Cardiac muscle cell (in vitro differentiated cells and primary cell): ENCODE data around the gene KRTAP12-3. TPM values are rescaled to one million over a fixed set of nuclear protein-coding genes. Genes with fewer than 3 reads are reported as not detected.
"Not testable (repeated sequence)": the region's sequence is repeated elsewhere in the genome, so short reads cannot be mapped to it uniquely, and the experiment has no call there.

ENCODE experiments used
- DNase-seq, 2 donors: peaks; one replicate each; pipeline versions ENCODE4 v3.0.0 to v3.0.0-alpha.2; 2010 to 2017; ENCODE audit warnings: low read depth in 1 of 2, low spot score in 1 of 2
- H3K27ac ChIP-seq: fragments of 200-600 bp; sonication (generic); 2 replicates; pipeline ENCODE4 v1.5.1; 2016
- H3K27me3 ChIP-seq: fragments of 200-600 bp; sonication (generic); 2 replicates; pipeline ENCODE4 v1.6.0; 2016; ENCODE audit warnings: control low read depth
- H3K36me3 ChIP-seq: fragments of 200-600 bp; sonication (generic); 2 replicates; pipeline ENCODE4 v1.5.1; 2016; ENCODE audit warnings: control low read depth
- H3K4me1 ChIP-seq: fragments of 200-600 bp; sonication (generic); 2 replicates; pipeline ENCODE4 v1.8.1; 2017; ENCODE audit warnings: low read depth, mild to moderate bottlenecking, mixed run types
- H3K4me3 ChIP-seq: fragments of 200-600 bp; sonication (generic); 2 replicates; pipeline ENCODE4 v1.5.1; 2016; ENCODE audit warnings: mild to moderate bottlenecking
- H3K9me3 ChIP-seq: fragments of 200-600 bp; sonication (generic); 2 replicates; pipeline ENCODE4 v1.5.1; 2017; ENCODE audit warnings: low read depth, mild to moderate bottlenecking, control low read depth
- polyA plus RNA-seq: library from polyadenylated mRNA; unstranded; fragments of >200 nt; fragmentation: Nextera tagmentation; extraction: Ambion mirVana; gene quantifications from 2 replicates; pipeline ENCODE4 v1.2.1, GENCODE V29; 2016
- total RNA-seq: library from RNA; depleted of rRNA; stranded (reverse); fragments of >200 nt; gene quantifications from 2 replicates; pipeline ENCODE4 v1.2.3, GENCODE V29; 2016
- TF ChIP-seq, protein P1 (sequence below): IDR thresholded peaks from 2 replicates; pipeline ENCODE4 v1.5.1; 2012; ENCODE audit warnings: low read depth, mild to moderate bottlenecking, low read length

The KRTAP12-3 gene
- total and polyA plus RNA-seq, 2 experiments from 2014 or later = not detected

DNA sequence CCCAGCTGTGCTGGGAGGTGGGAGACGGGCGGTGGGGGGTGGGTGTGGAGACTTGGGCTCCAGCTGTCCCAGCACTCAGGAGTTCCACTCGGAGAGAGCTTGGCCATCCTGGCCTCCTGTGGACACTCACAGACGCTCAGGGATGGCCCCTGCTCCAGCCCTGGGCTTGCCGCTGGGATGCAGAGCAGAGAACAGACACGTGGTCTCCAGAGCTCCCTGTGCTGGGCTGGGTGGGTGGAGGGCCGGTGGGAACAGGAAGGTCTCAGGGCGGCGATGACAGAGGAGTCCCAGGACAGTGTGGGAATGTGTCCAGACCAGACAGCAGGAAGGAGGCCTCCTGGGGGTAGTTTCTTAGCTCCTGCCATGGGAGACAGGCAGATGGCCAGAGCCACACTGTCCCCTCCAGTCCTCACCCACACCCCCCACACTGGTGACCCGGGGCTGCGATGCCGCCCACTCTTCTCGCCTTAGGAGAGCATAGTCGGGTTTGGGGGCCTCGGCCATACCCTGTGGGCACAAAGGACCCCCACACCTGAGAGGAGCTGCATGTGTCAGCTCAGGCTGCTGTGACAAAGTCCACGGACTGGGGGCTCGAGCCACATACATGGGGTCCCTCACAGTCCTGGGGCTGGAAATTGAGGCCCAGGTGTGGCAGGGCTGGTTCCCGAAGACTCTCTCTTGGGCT lies 28.9 kb upstream of the KRTAP12-3 start:
- Histone ChIP-seq H3K36me3 (no peaks in the 10 kb centered on the region), H3K27ac (no peak overlapping the region), H3K4me3 (no peak overlapping the region), H3K9me3 (no peaks in the 10 kb centered on the region), H3K4me1 (no peaks in the 10 kb centered on the region), H3K27me3 (no peaks in the 10 kb centered on the region)
- TF ChIP-seq, protein P1, sequence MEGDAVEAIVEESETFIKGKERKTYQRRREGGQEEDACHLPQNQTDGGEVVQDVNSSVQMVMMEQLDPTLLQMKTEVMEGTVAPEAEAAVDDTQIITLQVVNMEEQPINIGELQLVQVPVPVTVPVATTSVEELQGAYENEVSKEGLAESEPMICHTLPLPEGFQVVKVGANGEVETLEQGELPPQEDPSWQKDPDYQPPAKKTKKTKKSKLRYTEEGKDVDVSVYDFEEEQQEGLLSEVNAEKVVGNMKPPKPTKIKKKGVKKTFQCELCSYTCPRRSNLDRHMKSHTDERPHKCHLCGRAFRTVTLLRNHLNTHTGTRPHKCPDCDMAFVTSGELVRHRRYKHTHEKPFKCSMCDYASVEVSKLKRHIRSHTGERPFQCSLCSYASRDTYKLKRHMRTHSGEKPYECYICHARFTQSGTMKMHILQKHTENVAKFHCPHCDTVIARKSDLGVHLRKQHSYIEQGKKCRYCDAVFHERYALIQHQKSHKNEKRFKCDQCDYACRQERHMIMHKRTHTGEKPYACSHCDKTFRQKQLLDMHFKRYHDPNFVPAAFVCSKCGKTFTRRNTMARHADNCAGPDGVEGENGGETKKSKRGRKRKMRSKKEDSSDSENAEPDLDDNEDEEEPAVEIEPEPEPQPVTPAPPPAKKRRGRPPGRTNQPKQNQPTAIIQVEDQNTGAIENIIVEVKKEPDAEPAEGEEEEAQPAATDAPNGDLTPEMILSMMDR = no peak
- DNase-seq = peak in 1 of 2 donors; percentile 27

DNA sequence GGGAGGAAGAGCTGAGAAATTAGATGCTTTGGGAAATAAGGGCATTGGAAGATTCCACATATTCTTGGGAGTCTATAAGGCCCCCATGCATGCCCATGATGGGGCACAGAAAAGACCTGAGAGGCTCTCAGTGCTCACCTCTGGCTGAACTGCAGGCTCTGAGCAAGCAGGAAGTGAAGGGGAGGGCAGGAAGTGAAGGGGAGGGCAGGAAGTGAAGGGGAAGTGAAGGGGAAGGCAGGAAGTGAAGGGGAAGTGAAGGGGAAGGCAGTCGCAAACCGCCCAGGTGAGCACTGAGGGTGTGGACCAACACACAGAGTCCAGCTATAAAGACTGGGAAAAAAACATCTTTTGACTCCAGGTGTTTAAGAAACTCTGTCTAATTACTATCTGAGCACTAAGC lies 27.3 kb upstream of the KRTAP12-3 start:
- H3K9me3 ChIP-seq = no peaks in the 10 kb centered on the region
- no peak overlapping the region for H3K27ac ChIP-seq
- no peak for DNase-seq
- no peak overlapping the region for H3K4me3 ChIP-seq
- no peaks in the 10 kb centered on the region for H3K27me3 ChIP-seq
- no peaks in the 10 kb centered on the region for H3K4me1 ChIP-seq
- TF ChIP-seq, protein P1 = no peak
- no peaks in the 10 kb centered on the region for H3K36me3 ChIP-seq

DNA sequence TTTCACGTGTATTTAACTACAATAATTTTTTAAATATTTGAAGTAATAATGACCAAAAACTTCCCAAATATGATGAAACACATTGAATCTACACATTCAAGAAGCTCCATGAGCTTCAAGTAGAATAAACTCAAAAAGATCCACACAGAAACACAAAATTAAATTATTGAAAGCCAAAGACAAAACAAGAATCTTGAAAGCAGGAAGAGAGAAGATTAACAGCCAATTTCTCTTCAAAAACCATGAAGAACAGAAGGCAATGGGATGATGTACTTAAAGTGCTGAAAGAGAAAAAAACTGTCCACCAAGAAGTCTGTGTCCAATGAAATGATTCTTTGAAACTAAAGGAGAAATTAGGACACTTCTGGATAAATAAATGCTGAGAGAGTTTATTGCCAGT lies 25.7 kb upstream of the KRTAP12-3 start:
- H3K4me1 ChIP-seq = no peaks in the 10 kb centered on the region
- DNase-seq = no peak
- no peak overlapping the region for H3K27ac ChIP-seq
- TF ChIP-seq, protein P1 = no peak
- H3K4me3 ChIP-seq = no peak overlapping the region
- H3K27me3 ChIP-seq = no peaks in the 10 kb centered on the region
- no peaks in the 10 kb centered on the region for H3K9me3 ChIP-seq
- H3K36me3 ChIP-seq = no peaks in the 10 kb centered on the region

DNA sequence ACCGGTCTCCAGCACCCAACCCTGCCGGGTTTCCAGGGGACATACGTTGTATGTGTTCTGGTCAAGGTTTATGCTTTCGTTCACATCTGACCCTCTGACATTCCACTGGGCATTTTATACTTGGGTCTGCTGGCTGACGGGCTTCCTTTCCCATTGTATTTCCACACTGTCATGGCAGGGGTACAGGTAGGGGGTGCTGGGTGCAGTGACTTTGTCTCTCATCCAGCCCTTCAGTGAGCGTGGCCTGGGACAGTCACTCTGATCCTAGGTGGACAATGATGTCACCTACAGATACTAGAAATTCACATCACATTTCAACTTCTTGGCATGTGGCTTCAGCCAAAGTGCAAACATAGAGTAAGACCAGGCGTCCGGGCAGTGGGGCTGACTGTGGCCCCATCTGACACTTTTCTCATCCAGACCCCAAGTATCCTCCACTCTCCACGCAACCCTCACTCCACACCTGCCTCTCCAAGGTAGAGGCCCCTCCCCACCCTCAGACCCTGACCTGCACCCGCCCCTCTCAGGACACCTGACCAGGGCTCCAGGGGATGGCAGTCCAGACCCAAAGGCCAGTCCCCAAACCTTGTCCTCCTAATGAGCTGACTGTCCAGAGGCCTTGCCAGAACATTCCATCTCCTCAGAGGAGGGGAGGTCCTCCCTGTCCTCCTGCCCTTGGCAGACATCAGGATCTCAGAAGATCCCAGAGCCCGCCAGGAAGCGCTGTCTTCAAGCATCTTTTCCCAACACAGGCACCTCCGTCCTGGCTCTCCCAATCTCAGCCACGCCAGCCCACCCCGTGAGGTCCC lies 21.3 kb upstream of the KRTAP12-3 start:
- no peaks in the 10 kb centered on the region for H3K27me3 ChIP-seq
- H3K27ac ChIP-seq = no peak overlapping the region
- H3K9me3 ChIP-seq = no peaks in the 10 kb centered on the region
- no peak for DNase-seq
- TF ChIP-seq, protein P1 = no peak
- no peaks in the 10 kb centered on the region for H3K4me1 ChIP-seq
- no peaks in the 10 kb centered on the region for H3K36me3 ChIP-seq
- no peak overlapping the region for H3K4me3 ChIP-seq

DNA sequence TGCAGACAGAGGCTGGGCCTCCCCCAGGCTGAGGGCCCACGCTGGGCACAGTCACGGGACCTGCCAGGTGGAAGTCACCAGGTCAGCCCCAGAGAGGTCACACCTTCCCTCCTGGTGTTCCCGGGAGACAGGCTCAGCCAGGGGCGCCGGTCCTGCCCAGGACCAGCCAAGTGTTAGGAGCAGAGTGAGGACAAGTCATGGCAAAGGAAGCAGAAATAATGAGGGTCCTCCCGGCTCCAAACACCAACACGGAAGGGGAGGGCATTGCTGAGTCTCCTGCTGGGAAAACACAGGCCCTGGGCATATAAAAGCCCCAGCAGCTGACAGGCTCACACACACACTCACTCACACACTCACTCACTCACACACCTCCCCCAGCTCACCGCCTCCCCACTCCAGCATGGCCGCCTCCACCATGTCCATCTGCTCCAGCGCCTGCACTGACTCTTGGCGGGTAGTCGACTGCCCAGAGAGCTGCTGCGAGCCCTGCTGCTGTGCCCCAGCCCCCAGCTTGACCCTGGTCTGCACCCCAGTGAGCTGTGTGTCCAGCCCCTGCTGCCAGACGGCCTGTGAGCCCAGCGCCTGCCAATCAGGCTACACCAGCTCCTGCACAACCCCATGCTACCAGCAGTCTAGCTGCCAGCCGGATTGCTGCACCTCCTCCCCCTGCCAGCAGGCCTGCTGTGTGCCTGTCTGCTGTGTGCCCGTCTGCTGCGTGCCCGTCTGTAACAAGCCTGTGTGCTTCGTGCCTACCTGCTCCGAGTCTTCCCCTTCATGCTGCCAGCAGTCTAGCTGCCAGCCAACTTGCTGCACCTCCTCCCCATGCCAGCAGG lies 20.5 kb upstream of the KRTAP12-3 start, which contains the start of gene KRTAP10-10:
Gene KRTAP10-10, plus strand, starts transcription at position 339 of the 833 bp plus-strand sequence. Its CDS starts 62 bp downstream, at position 401.
- Histone ChIP-seq H3K27ac (no peak within 1 kb of the TSS), H3K9me3 (no peaks in the 10 kb centered on the region), H3K4me3 (no peak within 1 kb of the TSS), H3K27me3 (no peaks in the 10 kb centered on the region), H3K4me1 (no peaks in the 10 kb centered on the region), H3K36me3 (no peaks in the 10 kb centered on the region)
- TF ChIP-seq, protein P1 = no peak
- DNase-seq = no peak

DNA sequence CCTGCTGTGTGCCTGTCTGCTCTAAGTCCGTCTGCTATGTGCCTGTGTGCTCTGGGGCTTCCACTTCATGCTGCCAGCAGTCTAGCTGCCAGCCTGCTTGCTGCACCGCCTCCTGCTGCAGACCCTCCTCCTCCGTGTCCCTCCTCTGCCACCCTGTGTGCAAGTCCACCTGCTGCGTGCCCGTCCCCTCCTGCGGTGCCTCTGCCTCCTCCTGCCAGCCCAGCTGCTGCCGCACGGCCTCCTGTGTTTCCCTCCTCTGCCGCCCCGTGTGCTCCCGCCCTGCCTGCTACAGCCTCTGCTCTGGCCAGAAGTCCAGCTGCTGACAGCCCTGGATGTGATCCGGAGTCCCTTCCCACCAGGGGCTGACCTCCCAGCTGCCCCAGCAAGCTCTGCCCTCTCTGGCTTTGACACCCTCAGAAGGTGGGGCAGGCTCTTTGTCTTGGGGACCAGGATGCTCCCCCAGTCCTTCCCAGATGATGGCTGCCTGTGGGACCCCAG lies 19.8 kb upstream of the KRTAP12-3 start:
- not testable (repeated sequence) for H3K36me3 ChIP-seq, H3K27ac ChIP-seq, H3K4me1 ChIP-seq, H3K27me3 ChIP-seq, H3K9me3 ChIP-seq, DNase-seq, H3K4me3 ChIP-seq

DNA sequence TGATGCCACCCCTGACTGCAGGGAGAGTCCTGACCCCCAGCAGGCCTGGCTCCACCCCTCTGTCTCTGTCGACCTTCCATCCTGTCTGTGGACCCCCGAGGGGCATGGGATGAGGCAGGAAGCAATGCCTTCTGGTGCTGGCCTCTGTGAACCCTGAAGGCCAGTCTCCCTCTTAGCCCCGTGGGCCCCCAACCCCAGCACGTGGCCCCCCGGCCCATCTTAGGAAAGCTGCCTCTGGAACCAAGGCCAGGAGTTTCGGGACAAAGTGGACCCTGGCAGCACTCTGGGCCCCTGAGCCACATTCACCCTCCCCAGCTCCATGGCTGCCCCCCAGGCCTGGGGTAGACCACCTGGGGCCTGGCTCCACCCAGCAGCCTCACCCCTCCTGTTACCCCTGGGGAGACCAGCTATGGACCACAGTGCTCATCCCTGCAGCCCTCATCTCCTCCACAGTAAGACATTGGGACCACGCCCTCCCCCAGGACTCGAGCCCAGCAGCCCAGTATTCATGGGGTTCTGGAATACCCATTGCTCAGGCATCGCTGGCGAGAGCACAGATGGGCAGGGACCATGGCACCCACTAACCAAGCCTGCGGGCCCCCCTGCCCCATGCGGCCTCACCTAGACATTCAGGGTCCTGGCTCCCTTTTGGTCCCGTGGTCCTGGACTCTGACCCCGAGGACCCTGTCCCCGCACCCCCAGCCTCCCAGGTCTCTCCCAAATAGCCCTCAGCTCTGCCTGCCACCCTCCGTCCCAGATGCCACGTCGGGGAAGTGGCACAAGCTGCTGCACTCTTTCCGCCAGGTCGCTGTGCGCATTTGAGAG lies 19.0 kb upstream of the KRTAP12-3 start:
- not testable (repeated sequence) for H3K27ac ChIP-seq

More for the DNA sequence above, 19.0 kb upstream of the KRTAP12-3 start:
- DNase-seq, H3K36me3 ChIP-seq, H3K4me3 ChIP-seq, H3K4me1 ChIP-seq, H3K9me3 ChIP-seq, H3K27me3 ChIP-seq: not testable (repeated sequence)
